Measurements from ENCODE around the gene PRDM11.
A peak's percentile ranks its signal among the peaks of the same experiment; 100 is the strongest.

Gene PRDM11

DNA sequence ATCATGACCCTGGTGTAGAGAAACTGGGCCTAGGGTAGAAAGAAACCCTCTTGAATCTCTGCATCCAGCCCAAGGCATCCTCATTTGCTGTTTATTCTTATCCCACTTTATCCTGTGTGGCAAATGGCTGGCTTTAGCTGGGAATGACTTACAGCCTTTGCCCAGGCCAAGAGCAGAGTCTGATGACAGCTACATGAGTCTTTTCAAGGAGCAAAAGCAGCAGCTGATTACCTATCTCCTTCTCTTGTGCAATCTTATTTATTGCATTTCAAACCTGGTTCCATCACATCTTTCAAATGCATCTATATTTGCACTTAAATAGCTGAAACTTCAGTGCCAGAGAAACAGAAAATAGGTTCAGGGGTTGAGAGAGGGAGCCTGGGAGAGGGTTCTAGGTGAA, 113.6 kb downstream of the PRDM11 start:
- H3K27ac ChIP-seq: no peak overlapping the region
- no peak for TF ChIP-seq ZFX (IDR thresholded peaks at IDR 0.05)
- TF ChIP-seq, protein P1, sequence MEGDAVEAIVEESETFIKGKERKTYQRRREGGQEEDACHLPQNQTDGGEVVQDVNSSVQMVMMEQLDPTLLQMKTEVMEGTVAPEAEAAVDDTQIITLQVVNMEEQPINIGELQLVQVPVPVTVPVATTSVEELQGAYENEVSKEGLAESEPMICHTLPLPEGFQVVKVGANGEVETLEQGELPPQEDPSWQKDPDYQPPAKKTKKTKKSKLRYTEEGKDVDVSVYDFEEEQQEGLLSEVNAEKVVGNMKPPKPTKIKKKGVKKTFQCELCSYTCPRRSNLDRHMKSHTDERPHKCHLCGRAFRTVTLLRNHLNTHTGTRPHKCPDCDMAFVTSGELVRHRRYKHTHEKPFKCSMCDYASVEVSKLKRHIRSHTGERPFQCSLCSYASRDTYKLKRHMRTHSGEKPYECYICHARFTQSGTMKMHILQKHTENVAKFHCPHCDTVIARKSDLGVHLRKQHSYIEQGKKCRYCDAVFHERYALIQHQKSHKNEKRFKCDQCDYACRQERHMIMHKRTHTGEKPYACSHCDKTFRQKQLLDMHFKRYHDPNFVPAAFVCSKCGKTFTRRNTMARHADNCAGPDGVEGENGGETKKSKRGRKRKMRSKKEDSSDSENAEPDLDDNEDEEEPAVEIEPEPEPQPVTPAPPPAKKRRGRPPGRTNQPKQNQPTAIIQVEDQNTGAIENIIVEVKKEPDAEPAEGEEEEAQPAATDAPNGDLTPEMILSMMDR (conservative IDR thresholded peaks at IDR 0.05): no peak

DNA sequence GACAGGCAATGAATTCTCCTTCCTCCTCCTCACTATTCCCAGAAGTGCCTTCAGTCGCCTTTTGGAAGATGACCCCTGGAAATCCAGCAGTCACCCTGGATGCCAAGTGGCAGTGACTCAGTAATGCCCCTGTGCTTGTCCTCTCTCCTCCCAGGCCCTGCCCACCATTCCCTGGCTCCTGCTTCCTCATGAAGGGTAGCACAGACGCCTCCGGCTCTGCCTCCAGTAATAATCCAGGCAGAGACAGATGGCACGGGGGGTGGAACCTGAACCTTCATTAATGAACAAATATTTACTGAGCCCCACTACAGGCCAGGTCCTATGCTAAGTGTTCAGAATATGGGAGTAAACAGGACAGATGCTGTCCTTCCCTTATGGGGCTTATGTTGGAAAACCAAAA, 116.5 kb downstream of the PRDM11 start:
- TF ChIP-seq, protein P1 (conservative IDR thresholded peaks at IDR 0.05): no peak
- TF ChIP-seq ZFX (IDR thresholded peaks at IDR 0.05): no peak
- H3K27ac ChIP-seq: no peak overlapping the region

DNA sequence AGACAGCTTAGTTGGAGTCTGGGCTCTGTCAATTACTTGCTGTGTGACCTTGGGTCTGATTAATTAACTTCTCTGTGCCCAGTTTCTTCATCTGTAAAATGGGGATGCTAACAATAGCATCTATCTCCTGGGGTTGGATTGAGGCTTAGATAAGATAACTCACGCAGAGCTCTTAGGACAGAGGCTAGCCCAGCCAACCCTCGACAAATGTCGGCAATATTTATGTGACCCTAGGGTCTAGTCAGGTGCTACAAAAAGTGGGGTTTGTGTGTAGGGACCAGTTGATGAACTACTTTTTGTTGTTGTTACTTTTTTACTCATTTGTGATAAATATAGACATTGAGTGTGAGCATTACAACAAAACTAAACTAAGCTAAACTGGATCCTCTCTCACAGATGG, 117.3 kb downstream of the PRDM11 start:
- TF ChIP-seq ZFX (IDR thresholded peaks at IDR 0.05): no peak
- TF ChIP-seq, protein P1 (conservative IDR thresholded peaks at IDR 0.05): no peak
- no peak overlapping the region for H3K27ac ChIP-seq

DNA sequence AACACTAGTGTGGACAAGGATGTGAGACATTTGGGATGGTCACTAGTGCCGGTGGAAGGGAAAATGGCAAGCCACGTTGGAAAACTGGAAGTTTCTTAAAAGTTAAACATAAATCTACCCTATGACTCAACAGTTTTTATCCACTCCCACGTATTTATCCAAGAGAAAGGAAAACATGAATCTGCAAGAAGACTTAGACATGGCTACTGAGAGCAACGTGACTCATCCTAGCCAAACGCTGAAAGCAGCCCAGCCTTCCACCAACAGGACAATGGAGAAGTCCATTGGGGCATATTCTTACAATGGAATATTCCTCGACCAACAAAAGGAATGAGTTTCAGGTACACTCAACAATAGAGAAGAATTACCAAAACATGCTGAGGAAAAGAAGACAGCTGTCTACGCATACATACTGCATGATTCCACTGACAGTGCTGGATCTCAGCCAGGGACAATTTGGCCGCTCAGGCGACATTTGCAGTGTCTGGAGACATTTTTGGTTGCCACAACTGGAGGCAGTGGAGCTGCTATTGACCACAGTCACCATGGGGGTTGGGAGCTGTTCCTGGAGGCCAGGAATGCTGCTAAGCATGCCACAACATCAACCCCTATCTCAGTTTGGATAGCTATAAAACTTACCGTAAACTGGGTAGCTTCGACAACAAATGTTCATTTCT, 118.5 kb downstream of the PRDM11 start:
- no peak for TF ChIP-seq ZFX (IDR thresholded peaks at IDR 0.05)
- TF ChIP-seq, protein P1 (conservative IDR thresholded peaks at IDR 0.05): no peak
- no peak overlapping the region; the same call in 1 of the 2 replicates for H3K27ac ChIP-seq

DNA sequence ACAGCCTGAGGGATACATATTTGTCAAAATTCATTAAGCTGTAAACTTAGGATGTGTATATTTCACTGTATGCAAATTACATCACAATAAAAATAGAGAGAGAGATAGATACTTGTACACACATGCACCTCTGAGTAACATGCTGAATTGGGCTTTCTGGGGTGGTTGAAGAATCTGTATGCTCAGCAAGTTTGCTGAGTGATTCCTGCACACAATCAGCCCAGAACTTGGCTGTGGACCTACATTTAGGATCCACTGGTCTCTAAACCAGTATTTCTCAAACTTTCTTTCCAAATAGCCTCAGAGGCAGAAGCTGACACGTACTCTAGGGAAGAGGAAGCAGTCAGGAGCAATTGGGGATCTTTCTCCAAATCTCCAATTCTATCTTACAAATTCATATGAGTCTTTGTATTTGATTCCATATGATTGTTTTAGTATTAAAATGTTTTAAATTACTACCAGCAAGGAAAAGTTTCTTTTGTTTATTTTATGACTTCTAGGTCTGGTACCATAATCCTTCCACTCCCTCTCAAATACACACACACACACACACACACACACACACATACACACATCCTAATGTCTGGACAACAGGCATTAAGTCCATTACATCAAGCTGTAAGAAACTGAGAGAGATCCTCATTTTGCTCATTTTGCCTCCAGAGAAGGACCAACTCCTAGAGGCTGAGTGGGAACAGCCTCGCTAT, 119.7 kb downstream of the PRDM11 start:
- TF ChIP-seq ZFX (IDR thresholded peaks at IDR 0.05): no peak
- TF ChIP-seq, protein P1 (conservative IDR thresholded peaks at IDR 0.05): no peak
- H3K27ac ChIP-seq: no peak overlapping the region

DNA sequence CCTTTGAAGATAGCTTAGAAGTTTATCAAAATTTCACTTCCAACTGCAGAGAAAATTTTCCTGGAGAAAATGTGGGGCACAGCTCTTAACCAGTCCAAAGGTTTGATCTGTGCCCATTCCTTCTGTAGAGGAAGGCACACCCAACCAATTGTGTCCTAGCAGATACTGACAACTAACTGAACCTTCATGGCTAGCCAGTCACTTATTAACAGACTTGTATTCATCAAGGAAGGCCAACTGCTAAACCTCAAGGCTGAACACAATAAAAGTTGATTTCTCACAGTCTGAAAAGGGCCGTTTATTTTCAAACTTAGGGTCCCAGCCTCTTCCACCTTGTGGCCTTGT, 120.2 kb downstream of the PRDM11 start:
- TF ChIP-seq, protein P1 (conservative IDR thresholded peaks at IDR 0.05): no peak
- no peak for TF ChIP-seq ZFX (IDR thresholded peaks at IDR 0.05)
- no peak overlapping the region for H3K27ac ChIP-seq

DNA sequence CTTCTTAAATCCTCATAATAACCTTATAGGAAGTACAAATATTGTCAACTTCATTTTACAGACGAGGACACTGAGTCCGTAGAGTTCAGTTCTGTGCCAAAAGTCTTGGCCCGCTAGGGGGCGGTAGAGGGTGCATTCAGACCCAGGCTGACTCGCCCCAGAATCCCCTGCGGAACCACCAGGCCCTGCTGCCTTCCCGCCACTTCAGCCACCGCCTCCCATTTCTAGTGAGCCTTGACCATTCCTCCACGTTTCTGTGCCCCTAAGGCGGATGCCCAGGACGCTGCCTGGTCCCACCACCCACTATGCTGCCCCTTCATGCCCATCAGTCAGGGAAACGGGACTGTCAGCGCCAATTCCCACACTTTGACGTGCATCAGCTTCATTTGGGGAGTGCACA, 120.6 kb downstream of the PRDM11 start:
- no peak overlapping the region for H3K27ac ChIP-seq
- TF ChIP-seq, protein P1 (conservative IDR thresholded peaks at IDR 0.05): peak; percentile 71
- no peak for TF ChIP-seq ZFX (IDR thresholded peaks at IDR 0.05)

Data from C4-2B (cell line).